Sigmoid colon (tissue), 7 donors: Measurements from ENCODE around the gene DAB2IP. TPM values are rescaled to one million over a fixed set of nuclear protein-coding genes. Genes with fewer than 3 reads are reported as not detected.

Source experiments
- DNase-seq: peaks from one replicate; pipeline ENCODE4 v3.0.0-alpha.2; 2019
- H3K27ac ChIP-seq, 4 donors: fragments of 200-600 bp; sonication (generic); one replicate each; pipeline ENCODE4 v1.5.1; 2016 to 2019; ENCODE audit warnings: mild to moderate bottlenecking in 1 of 4
- H3K27me3 ChIP-seq, 3 donors: fragments of 200-600 bp; sonication (generic); one replicate each; pipeline ENCODE4 v1.5.1; 2019; ENCODE audit warnings: mild to moderate bottlenecking in 1 of 3
- H3K36me3 ChIP-seq, 4 donors: fragments of 200-600 bp; sonication (generic); one replicate each; pipeline ENCODE4 v1.5.1; 2016 to 2019
- H3K4me1 ChIP-seq, 4 donors: fragments of 200-600 bp; sonication (generic); one replicate each; pipeline ENCODE4 v1.5.1; 2017 to 2019
- H3K4me3 ChIP-seq, 4 donors: fragments of 200-600 bp; sonication (generic); one replicate each; pipeline ENCODE4 v1.5.1; 2017 to 2019; ENCODE audit warnings: mild to moderate bottlenecking in 2 of 4, moderate library complexity in 1 of 4
- H3K9me3 ChIP-seq, 4 donors: fragments of 200-600 bp in 3 of 4; sonication (generic) in 3 of 4; one replicate each; pipeline versions ENCODE4 v1.5.1 to v1.6.1; 2013 to 2019
- CTCF ChIP-seq, 4 experiments: fragments of 450-650 bp in 3 of 4; fragments of 200-600 bp in 1 of 4; IDR thresholded peaks; one replicate each; pipeline ENCODE4 v1.5.1; 2016 to 2019; ENCODE audit warnings: antibody characterized with exemption in 4 of 4, mild to moderate bottlenecking in 3 of 4, moderate library complexity in 2 of 4
- EP300 ChIP-seq, 4 donors: sonication (generic); formaldehyde crosslinking; IDR thresholded peaks; one replicate each; pipeline ENCODE4 v1.6.1; 2017; ENCODE audit warnings: antibody characterized with exemption in 4 of 4
- POLR2A ChIP-seq, 2 donors: fragments of 450-650 bp; IDR thresholded peaks; one replicate each; pipeline ENCODE4 v1.6.1; 2016; ENCODE audit warnings: antibody characterized with exemption in 2 of 2, mild to moderate bottlenecking in 2 of 2, moderate library complexity in 2 of 2
- POLR2AphosphoS5 ChIP-seq, 4 donors: sonication (generic); formaldehyde crosslinking; IDR thresholded peaks; one replicate each; pipeline ENCODE4 v1.6.1; 2017; ENCODE audit warnings: antibody characterized with exemption in 4 of 4
- WGBS, 2 donors: extraction: QIAGEN DNeasy Blood & Tissue Kit; methylation state at CpG; one replicate each; pipeline ENCODE4 v1.1.7; 2013; 5-methylcytosine and 5-hydroxymethylcytosine counted together
- intact Hi-C: fragments of 100-400 bp; cut with DNase I; formaldehyde crosslinking; loops from one replicate; pipeline ENCODE4 v1.15.1; 2023
- polyA plus RNA-seq, 3 donors: library from polyadenylated mRNA; stranded (reverse); fragments of 200-250 nt; gene quantifications; one replicate each; pipeline ENCODE4 v1.2.3, GENCODE V29; 2013
- total RNA-seq, 4 donors: library from RNA; depleted of rRNA; stranded (reverse); fragments of >200 nt; gene quantifications; one replicate each; pipeline ENCODE4 v1.1.0, GENCODE V29; 2016
- donor health status: healthy with polysubstance abuse.
- donor health status: Bipolar disorder and iron deficiency.
- donor health status: healthy.

The DAB2IP gene
- total and polyA plus RNA-seq, 7 donors: 20.1 to 52.4 (median 34.7) TPM

DNA sequence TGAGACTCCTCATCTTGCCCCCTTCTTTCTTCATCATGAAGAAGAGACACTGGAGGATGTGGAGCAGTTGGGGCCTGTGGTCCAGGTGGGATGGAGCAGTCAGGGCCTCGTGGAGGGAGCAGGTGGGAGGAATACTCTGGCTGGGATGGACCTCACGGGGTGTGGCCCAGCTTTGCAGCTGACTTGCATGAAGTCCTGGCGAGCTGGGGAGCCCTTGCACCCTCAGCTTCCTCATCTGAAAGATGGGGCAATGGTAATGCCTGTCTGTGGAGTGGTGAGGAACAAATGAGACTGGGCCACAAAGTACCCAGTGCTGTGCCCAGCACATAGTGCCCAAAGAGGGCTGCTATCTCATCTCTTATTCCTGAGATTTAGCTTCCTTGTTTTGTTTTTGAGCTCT is 91.5 kb downstream of the DAB2IP start:
- H3K9me3 ChIP-seq: no peaks in the 10 kb centered on the region
- peak overlapping the region; percentile 88 to 94 (median 90) for H3K27ac ChIP-seq
- 16 to 52% methylated on average over 3 of the region's 3 CpGs for WGBS, 2 donors
- no peak for TF ChIP-seq POLR2AphosphoS5 (IDR thresholded peaks at IDR 0.05)
- no peak for TF ChIP-seq POLR2A (IDR thresholded peaks at IDR 0.05)
- TF ChIP-seq EP300 (IDR thresholded peaks at IDR 0.05): no peak
- no peak for TF ChIP-seq CTCF (IDR thresholded peaks at IDR 0.05)
- intact Hi-C loops: loop anchor here (5.0 kb wide), 1 partner anchor 46 kb away; no protein-coding TSS in a partner anchor
- DNase-seq: no peak
- peaks cover 0 to 99% (median 96%) of the 10 kb centered on the region in 4 donors for H3K4me1 ChIP-seq
- H3K36me3 ChIP-seq: no peaks in the 10 kb centered on the region
- H3K4me3 ChIP-seq: peak overlapping the region; percentile 47 to 56 (median 54)
- H3K27me3 ChIP-seq: no peaks in the 10 kb centered on the region

- H3K27me3 ChIP-seq: no peaks in the 10 kb centered on the region
- peak overlapping the region; percentile 47 to 56 (median 54) for H3K4me3 ChIP-seq
- H3K9me3 ChIP-seq: no peaks in the 10 kb centered on the region
- H3K27ac ChIP-seq: peak overlapping the region; percentile 88 to 94 (median 90)
- no peaks in the 10 kb centered on the region for H3K36me3 ChIP-seq
- WGBS, 2 donors: 9 to 53% methylated on average over 15 of the region's 15 CpGs
- intact Hi-C loops: loop anchor here (5.0 kb wide), 1 partner anchor 46 kb away; no protein-coding TSS in a partner anchor
- TF ChIP-seq POLR2AphosphoS5 (IDR thresholded peaks at IDR 0.05): peak; percentile 67 to 85 (median 77)
- peak in 1 of 2 donors; percentile 43 for TF ChIP-seq POLR2A (IDR thresholded peaks at IDR 0.05)
- peak in 3 of 4 experiments; percentile 17 to 32 (median 23) for TF ChIP-seq CTCF (IDR thresholded peaks at IDR 0.05)
- peak in 1 of 4 donors; percentile 64 for TF ChIP-seq EP300 (IDR thresholded peaks at IDR 0.05)
- peak; percentile 93 for DNase-seq
- peaks cover 0 to 99% (median 96%) of the 10 kb centered on the region in 4 donors for H3K4me1 ChIP-seq
Observed at GRCh38 chr9:121743441-121744001, 92.1 kb downstream of the DAB2IP start.

- Histone ChIP-seq H3K27ac (peak overlapping the region; percentile 88 to 94 (median 90)), H3K9me3 (no peaks in the 10 kb centered on the region), H3K4me3 (peak overlapping the region; percentile 47 to 56 (median 54)), H3K4me1 (peaks cover 0 to 99% (median 96%) of the 10 kb centered on the region in 4 donors), H3K36me3 (no peaks in the 10 kb centered on the region), H3K27me3 (no peaks in the 10 kb centered on the region)
- intact Hi-C loops: loop anchor here (5.0 kb wide), 1 partner anchor 47 kb away; no protein-coding TSS in a partner anchor
- WGBS, 2 donors: 7 to 42% methylated on average over 11 of the region's 11 CpGs
- TF ChIP-seq POLR2AphosphoS5 (IDR thresholded peaks at IDR 0.05) (peak in 1 of 4 donors; percentile 27), POLR2A (IDR thresholded peaks at IDR 0.05) (no peak), EP300 (IDR thresholded peaks at IDR 0.05) (no peak), CTCF (IDR thresholded peaks at IDR 0.05) (peak in 2 of 4 experiments; percentile 35 to 42)
- peak; percentile 84 for DNase-seq
Observed at GRCh38 chr9:121744002-121744686, 92.7 kb downstream of the DAB2IP start.

- Histone ChIP-seq H3K9me3 (no peaks in the 10 kb centered on the region), H3K4me1 (peaks cover 0 to 99% (median 96%) of the 10 kb centered on the region in 4 donors), H3K27me3 (no peaks in the 10 kb centered on the region), H3K27ac (peak overlapping the region; percentile 88 to 94 (median 90)), H3K4me3 (peak overlapping the region in 3 of 4 donors; percentile 52 to 56 (median 55)), H3K36me3 (no peaks in the 10 kb centered on the region)
- DNase-seq: no peak
- WGBS, 2 donors: 38 to 63% methylated on average over 11 of the region's 11 CpGs
- intact Hi-C loops: loop anchor here (5.0 kb wide), 1 partner anchor 48 kb away; no protein-coding TSS in a partner anchor
- TF ChIP-seq EP300 (IDR thresholded peaks at IDR 0.05): no peak
Observed at GRCh38 chr9:121744687-121745395, 93.4 kb downstream of the DAB2IP start.

- WGBS, 2 donors: 87 to 93% methylated on average over 4 of the region's 4 CpGs
- Histone ChIP-seq H3K4me1 (peaks cover 0 to 99% (median 96%) of the 10 kb centered on the region in 4 donors), H3K36me3 (no peaks in the 10 kb centered on the region), H3K27ac (peak overlapping the region; percentile 88 to 94 (median 90)), H3K4me3 (peak overlapping the region in 1 of 4 donors; percentile 52), H3K27me3 (no peaks in the 10 kb centered on the region), H3K9me3 (no peaks in the 10 kb centered on the region)
- no peak for DNase-seq
- intact Hi-C loops: no loop called here
- no peak for TF ChIP-seq POLR2A (IDR thresholded peaks at IDR 0.05)
Observed at GRCh38 chr9:121745396-121745695, 93.9 kb downstream of the DAB2IP start.
